Stimulated activated CD8-positive, alpha-beta memory T cell treated with anti-CD3 and anti-CD28 coated beads, Interleukin-4, amount 100 ng/mL, for 4 hours (primary cell): ENCODE results near the gene VWA2.
"Not testable (repeated sequence)": the region's sequence is repeated elsewhere in the genome, so short reads cannot be mapped to it uniquely, and the experiment has no call there.

ENCODE experiments used
- DNase-seq, 2 donors: peaks; one replicate each; pipeline ENCODE4 v3.0.0-alpha.2; 2020; ENCODE audit warnings: low read depth in 2 of 2, low spot score in 1 of 2

VWA2 gene

GRCh38 chr10:114313866-114314265 is 74.8 kb downstream of the VWA2 start:
- DNase-seq: no peak

GRCh38 chr10:114315566-114316420 is 76.7 kb downstream of the VWA2 start:
- DNase-seq: no peak

- DNase-seq: no peak
These were observed 77.7 kb downstream of the VWA2 start for GRCh38 chr10:114316744-114317143.

- DNase-seq: no peak
These were observed 80.6 kb downstream of the VWA2 start for GRCh38 chr10:114319406-114320248.

GRCh38 chr10:114320249-114321116 is 81.4 kb downstream of the VWA2 start:
- no peak for DNase-seq

- no peak for DNase-seq
These were observed 83.3 kb downstream of the VWA2 start for GRCh38 chr10:114322344-114322743.

GRCh38 chr10:114323023-114323422 is 84.0 kb downstream of the VWA2 start:
- DNase-seq: no peak

GRCh38 chr10:114326795-114327194 is 87.7 kb downstream of the VWA2 start:
- no peak for DNase-seq

- DNase-seq: no peak
These were observed 88.7 kb downstream of the VWA2 start for GRCh38 chr10:114327537-114328440.

GRCh38 chr10:114328441-114328812 is 89.4 kb downstream of the VWA2 start:
- DNase-seq: no peak

- no peak for DNase-seq
These were observed 89.8 kb downstream of the VWA2 start for GRCh38 chr10:114328874-114329273.

- DNase-seq: no peak
These were observed 90.7 kb downstream of the VWA2 start for GRCh38 chr10:114329634-114330365.

GRCh38 chr10:114332301-114333192 is 93.5 kb downstream of the VWA2 start:
- DNase-seq: no peak

GRCh38 chr10:114333441-114333840 is 94.4 kb downstream of the VWA2 start:
- DNase-seq: not testable (repeated sequence)

GRCh38 chr10:114334301-114334700 is 95.2 kb downstream of the VWA2 start:
- DNase-seq: no peak

GRCh38 chr10:114335614-114336013 is 96.6 kb downstream of the VWA2 start:
- DNase-seq: no peak

GRCh38 chr10:114336823-114337509 is 97.9 kb downstream of the VWA2 start:
- no peak for DNase-seq
